HG02678 (cell line): ENCODE results near the gene PGBD5.

ENCODE experiments used
- ATAC-seq: cut with Tn5 transposase; IDR thresholded peaks from one replicate; pipeline ENCODE4 v1.9.1; 2021; ENCODE audit warnings: mild to moderate bottlenecking, moderate library complexity; ENCODE audit not compliant: unreplicated experiment

PGBD5 gene

GRCh38 chr1:230351983-230352382, 74.1 kb downstream of the PGBD5 start:
- ATAC-seq = no peak

GRCh38 chr1:230351514-230351913, 74.6 kb downstream of the PGBD5 start:
- no peak for ATAC-seq

- ATAC-seq = no peak
These were observed 75.8 kb downstream of the PGBD5 start for GRCh38 chr1:230350208-230350921.

- no peak for ATAC-seq
These were observed 77.1 kb downstream of the PGBD5 start for GRCh38 chr1:230349020-230349393.

GRCh38 chr1:230348386-230349019, 77.6 kb downstream of the PGBD5 start:
- ATAC-seq = no peak

GRCh38 chr1:230347896-230348295, 78.2 kb downstream of the PGBD5 start:
- no peak for ATAC-seq

GRCh38 chr1:230345139-230345885, 80.8 kb downstream of the PGBD5 start:
- ATAC-seq = no peak

- no peak for ATAC-seq
These were observed 83.4 kb downstream of the PGBD5 start for GRCh38 chr1:230342699-230343098.

- ATAC-seq = no peak
These were observed 84.1 kb downstream of the PGBD5 start for GRCh38 chr1:230342019-230342418.

GRCh38 chr1:230341162-230341546, 85.0 kb downstream of the PGBD5 start:
- no peak for ATAC-seq

- no peak for ATAC-seq
These were observed 85.5 kb downstream of the PGBD5 start for GRCh38 chr1:230340526-230341161.

- ATAC-seq = no peak
These were observed 87.1 kb downstream of the PGBD5 start for GRCh38 chr1:230339033-230339432.

GRCh38 chr1:230337266-230337665, 88.9 kb downstream of the PGBD5 start:
- ATAC-seq = no peak

GRCh38 chr1:230335861-230336522, 90.1 kb downstream of the PGBD5 start:
- no peak for ATAC-seq

GRCh38 chr1:230334447-230334837, 91.7 kb downstream of the PGBD5 start:
- no peak for ATAC-seq

GRCh38 chr1:230333590-230334446, 92.3 kb downstream of the PGBD5 start:
- no peak for ATAC-seq

- no peak for ATAC-seq
These were observed 93.5 kb downstream of the PGBD5 start for GRCh38 chr1:230332575-230333066.

- no peak for ATAC-seq
These were observed 94.1 kb downstream of the PGBD5 start for GRCh38 chr1:230332061-230332460.

GRCh38 chr1:230330157-230330556, 96.0 kb downstream of the PGBD5 start:
- ATAC-seq = no peak
